Tibial nerve (tissue), 4 donors: Measurements from ENCODE around the gene LARP1B. TPM values are rescaled to one million over a fixed set of nuclear protein-coding genes. Genes with fewer than 3 reads are reported as not detected.
"Not testable (repeated sequence)": the region's sequence is repeated elsewhere in the genome, so short reads cannot be mapped to it uniquely, and the experiment has no call there.

Experiments
- DNase-seq, 2 donors: peaks; one replicate each; pipeline ENCODE4 v3.0.0-alpha.2; 2019; ENCODE audit warnings: low spot score in 2 of 2
- H3K27ac ChIP-seq, 4 donors: fragments of 200-600 bp; sonication (generic) in 3 of 4; one replicate each; pipeline ENCODE4 v1.5.1; 2017 to 2019; ENCODE audit warnings: mild to moderate bottlenecking in 1 of 4
- H3K27me3 ChIP-seq, 2 donors: fragments of 200-600 bp; sonication (generic) in 1 of 2; one replicate each; pipeline versions ENCODE4 v1.5.1 to v1.6.0; 2017 to 2019
- H3K36me3 ChIP-seq, 3 donors: fragments of 200-600 bp; sonication (generic); one replicate each; pipeline ENCODE4 v1.5.1; 2018 to 2019
- H3K4me1 ChIP-seq, 4 donors: fragments of 200-600 bp; sonication (generic) in 3 of 4; one replicate each; pipeline ENCODE4 v1.5.1; 2017 to 2019
- H3K4me3 ChIP-seq, 4 donors: fragments of 200-600 bp; sonication (generic) in 3 of 4; one replicate each; pipeline ENCODE4 v1.5.1; 2017 to 2019; ENCODE audit warnings: mild to moderate bottlenecking in 1 of 4, moderate library complexity in 1 of 4
- H3K9me3 ChIP-seq, 4 donors: fragments of 200-600 bp; sonication (generic) in 3 of 4; one replicate each; pipeline ENCODE4 v1.5.1; 2017 to 2019
- EP300 ChIP-seq, 2 donors: sonication (generic); formaldehyde crosslinking; IDR thresholded peaks; one replicate each; pipeline ENCODE4 v1.6.1; 2017; ENCODE audit warnings: antibody characterized with exemption in 2 of 2, mild to moderate bottlenecking in 1 of 2
- POLR2A ChIP-seq, 2 donors: fragments of 450-650 bp; IDR thresholded peaks; one replicate each; pipeline ENCODE4 v1.6.1; 2017; ENCODE audit warnings: antibody characterized with exemption in 2 of 2, mild to moderate bottlenecking in 2 of 2, moderate library complexity in 2 of 2
- WGBS, 2 donors: methylation state at CpG; one replicate each; pipeline ENCODE4 v1.1.5; 2018; 5-methylcytosine and 5-hydroxymethylcytosine counted together
- total RNA-seq, 4 donors: library from RNA; depleted of rRNA; stranded (reverse); fragments of >200 nt; gene quantifications; one replicate each; pipeline ENCODE4 v1.1.0, GENCODE V29; 2016
- TF ChIP-seq, protein P1 (sequence below), 5 experiments: fragments of 200-600 bp in 3 of 5; fragments of 450-650 bp in 2 of 5; sonication (generic) in 3 of 5; IDR thresholded peaks; one replicate each; pipeline ENCODE4 v1.5.1; 2016 to 2019; ENCODE audit warnings: antibody characterized with exemption in 5 of 5, mild to moderate bottlenecking in 3 of 5, moderate library complexity in 2 of 5

LARP1B gene
- total RNA-seq, 4 donors from 2014 or later: 23.1 to 43.8 (median 34.4) TPM

DNA sequence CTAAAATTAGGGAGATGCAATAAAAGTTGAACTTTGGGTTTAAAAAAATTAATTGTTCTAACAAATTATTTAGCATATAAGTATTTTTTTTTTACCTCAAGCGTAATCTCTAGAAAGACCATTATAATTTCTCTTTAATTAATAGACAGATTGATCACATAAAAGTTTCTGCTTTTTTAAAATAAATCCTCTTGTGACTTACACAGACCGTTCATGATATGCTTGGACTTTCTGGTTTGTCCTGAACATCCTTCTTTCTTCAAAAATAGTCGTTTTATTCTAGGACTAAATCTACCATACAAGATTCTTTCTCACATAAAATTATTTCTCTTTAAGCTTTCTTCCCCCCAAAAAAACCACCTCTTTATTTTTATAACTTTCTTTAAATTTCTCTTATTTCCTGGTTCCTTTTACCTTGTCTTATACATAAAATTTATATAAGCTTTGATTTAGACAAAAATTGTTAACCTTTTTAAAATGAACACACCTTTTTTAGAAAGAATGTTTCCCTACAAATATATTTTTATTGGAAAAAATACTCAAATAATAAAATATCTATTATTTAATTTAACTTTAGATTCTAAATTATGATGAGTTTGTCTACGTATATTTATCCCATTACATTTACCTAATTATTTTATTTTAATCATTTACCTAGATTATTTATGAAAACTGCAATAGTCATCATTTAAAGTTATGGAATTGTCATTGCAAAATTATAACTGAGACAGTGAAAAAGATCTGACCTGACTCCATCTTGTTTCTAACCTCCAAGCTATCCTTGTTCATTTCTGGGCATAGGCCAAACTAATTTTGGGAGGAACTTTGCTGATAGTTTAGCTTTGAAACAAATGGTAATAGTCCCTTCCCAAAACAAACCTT lies 188.9 kb downstream of the LARP1B start:
- DNase-seq: no peak
- Histone ChIP-seq H3K4me1 (no peaks in the 10 kb centered on the region), H3K36me3 (no peaks in the 10 kb centered on the region), H3K9me3 (peaks cover 0 to 10% (median 1%) of the 10 kb centered on the region in 4 donors), H3K4me3 (no peak overlapping the region), H3K27me3 (no peaks in the 10 kb centered on the region), H3K27ac (no peak overlapping the region)
- 66 to 74% methylated on average over 4 of the region's 4 CpGs for WGBS, 2 donors
- TF ChIP-seq EP300 (IDR thresholded peaks at IDR 0.05): no peak
- TF ChIP-seq, protein P1, sequence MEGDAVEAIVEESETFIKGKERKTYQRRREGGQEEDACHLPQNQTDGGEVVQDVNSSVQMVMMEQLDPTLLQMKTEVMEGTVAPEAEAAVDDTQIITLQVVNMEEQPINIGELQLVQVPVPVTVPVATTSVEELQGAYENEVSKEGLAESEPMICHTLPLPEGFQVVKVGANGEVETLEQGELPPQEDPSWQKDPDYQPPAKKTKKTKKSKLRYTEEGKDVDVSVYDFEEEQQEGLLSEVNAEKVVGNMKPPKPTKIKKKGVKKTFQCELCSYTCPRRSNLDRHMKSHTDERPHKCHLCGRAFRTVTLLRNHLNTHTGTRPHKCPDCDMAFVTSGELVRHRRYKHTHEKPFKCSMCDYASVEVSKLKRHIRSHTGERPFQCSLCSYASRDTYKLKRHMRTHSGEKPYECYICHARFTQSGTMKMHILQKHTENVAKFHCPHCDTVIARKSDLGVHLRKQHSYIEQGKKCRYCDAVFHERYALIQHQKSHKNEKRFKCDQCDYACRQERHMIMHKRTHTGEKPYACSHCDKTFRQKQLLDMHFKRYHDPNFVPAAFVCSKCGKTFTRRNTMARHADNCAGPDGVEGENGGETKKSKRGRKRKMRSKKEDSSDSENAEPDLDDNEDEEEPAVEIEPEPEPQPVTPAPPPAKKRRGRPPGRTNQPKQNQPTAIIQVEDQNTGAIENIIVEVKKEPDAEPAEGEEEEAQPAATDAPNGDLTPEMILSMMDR (IDR thresholded peaks at IDR 0.05): no peak
- TF ChIP-seq POLR2A (IDR thresholded peaks at IDR 0.05): no peak

DNA sequence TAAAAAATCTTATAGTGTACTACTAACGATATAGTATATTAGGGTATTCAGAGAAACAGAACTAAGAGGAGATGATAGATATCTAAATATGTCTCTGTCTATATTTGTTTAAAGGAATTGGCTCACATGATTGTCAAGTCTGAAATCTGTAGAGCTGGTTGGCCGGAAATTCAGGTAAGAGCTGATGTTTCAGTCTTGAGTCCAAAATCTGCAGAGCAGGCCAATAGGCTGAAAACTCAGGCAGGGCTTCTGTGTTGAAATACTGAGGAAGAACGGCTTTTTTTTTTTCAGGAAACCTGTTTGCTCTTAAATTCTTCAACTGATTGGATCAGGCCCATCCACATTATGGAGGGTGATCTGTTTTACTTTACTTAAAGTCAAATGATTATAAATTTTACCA lies 194.8 kb downstream of the LARP1B start:
- Histone ChIP-seq H3K36me3 (no peaks in the 10 kb centered on the region), H3K4me3 (no peak overlapping the region), H3K27me3 (no peaks in the 10 kb centered on the region), H3K9me3 (no peaks in the 10 kb centered on the region), H3K27ac (no peak overlapping the region), H3K4me1 (no peaks in the 10 kb centered on the region)
- no peak for TF ChIP-seq POLR2A (IDR thresholded peaks at IDR 0.05)
- TF ChIP-seq EP300 (IDR thresholded peaks at IDR 0.05): no peak
- no peak for DNase-seq
- WGBS, 2 donors: 89 to 96% methylated on average over 3 of the region's 3 CpGs

DNA sequence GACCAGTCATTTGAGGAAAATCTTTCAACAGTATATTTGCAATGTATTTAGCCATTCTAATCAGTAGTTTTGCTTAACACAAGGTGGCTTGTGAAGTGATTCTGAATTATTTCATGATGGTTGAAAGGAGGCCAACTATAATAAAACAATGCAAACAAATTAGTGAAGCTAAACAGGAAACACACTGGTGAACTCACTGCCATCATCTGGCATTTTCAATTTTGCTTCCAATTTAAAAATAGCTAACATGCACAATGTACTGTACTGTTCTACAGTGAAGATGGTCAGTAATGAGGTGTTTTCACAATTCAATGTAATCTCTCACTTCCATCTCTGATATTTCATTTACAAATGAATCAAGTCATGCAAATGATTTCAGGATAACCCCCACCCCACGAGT lies 195.4 kb downstream of the LARP1B start:
- H3K27ac ChIP-seq: no peak overlapping the region
- H3K4me3 ChIP-seq: no peak overlapping the region
- no peaks in the 10 kb centered on the region for H3K9me3 ChIP-seq
- H3K27me3 ChIP-seq: no peaks in the 10 kb centered on the region
- TF ChIP-seq POLR2A (IDR thresholded peaks at IDR 0.05): no peak
- TF ChIP-seq EP300 (IDR thresholded peaks at IDR 0.05): no peak
- TF ChIP-seq, protein P1 (IDR thresholded peaks at IDR 0.05): no peak
- 27 to 33% methylated on average over 1 of the region's 1 CpG for WGBS, 2 donors
- no peak for DNase-seq
- no peaks in the 10 kb centered on the region for H3K4me1 ChIP-seq
- no peaks in the 10 kb centered on the region for H3K36me3 ChIP-seq

DNA sequence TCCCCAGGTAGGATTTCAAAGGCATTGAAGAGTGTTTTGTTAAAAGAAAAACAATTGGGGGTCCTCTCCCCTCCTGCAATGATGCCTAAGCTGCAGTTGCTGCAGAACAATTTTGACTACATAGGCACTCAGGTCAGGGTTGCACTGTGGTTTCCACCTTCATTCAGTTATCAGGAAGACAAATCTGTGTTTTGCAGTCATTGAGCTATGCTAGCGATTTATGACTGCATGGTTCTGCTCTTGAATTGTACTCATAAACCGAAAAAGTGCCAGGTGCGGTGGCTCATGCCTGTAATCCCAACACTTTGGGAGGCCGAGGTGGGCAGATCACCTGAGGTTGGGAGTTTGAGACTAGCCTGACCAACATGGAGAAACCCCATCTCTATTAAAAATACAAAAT lies 197.1 kb downstream of the LARP1B start:
- H3K36me3 ChIP-seq, H3K9me3 ChIP-seq, H3K4me3 ChIP-seq, H3K4me1 ChIP-seq, DNase-seq, H3K27me3 ChIP-seq, H3K27ac ChIP-seq: not testable (repeated sequence)
- WGBS, 2 donors: 76 to 80% methylated on average over 4 of the region's 4 CpGs

DNA sequence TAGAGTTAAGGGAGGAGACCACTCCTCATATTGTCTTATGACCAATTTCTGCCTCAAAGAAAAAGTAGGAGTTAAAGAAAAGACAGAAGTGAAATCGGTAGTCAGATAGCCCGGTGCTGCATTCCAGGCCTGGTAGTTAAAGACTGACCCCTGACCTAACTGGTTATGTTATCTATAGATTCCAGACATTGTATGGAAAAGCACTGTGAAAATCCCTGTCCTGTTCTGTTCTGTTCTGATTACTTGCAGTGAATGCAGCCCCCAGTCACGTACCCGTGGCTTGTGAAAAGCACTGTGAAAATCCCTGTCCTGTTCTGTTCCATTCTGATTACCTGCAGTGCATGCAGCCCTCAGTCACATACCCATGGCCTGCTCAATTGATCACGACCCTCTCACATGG lies 198.8 kb downstream of the LARP1B start:
- not testable (repeated sequence) for H3K4me1 ChIP-seq, H3K27me3 ChIP-seq, H3K4me3 ChIP-seq, H3K27ac ChIP-seq, H3K36me3 ChIP-seq, DNase-seq, H3K9me3 ChIP-seq
- 59 to 63% methylated on average over 5 of the region's 5 CpGs for WGBS, 2 donors

Other genes starting within 250 kb of the LARP1B start
- 1 to 10 TPM in 1 of 4 donors, under 1 TPM in 3; 0.44 to 2.0 (median 0.76) TPM for gene PLK4, start 180.4 kb upstream of the LARP1B start, total RNA-seq
- 10 to 100 TPM; 21.3 to 53.1 (median 31.5) TPM for gene MFSD8, start 96.1 kb upstream of the LARP1B start, total RNA-seq
- 10 to 100 TPM in 2 of 4 donors, 1 to 10 TPM in 2; 8.0 to 17.7 (median 10.1) TPM for gene ABHD18, start 95.9 kb upstream of the LARP1B start, total RNA-seq
- gene PGRMC2, start 226.5 kb downstream of the LARP1B start, total RNA-seq: 10 to 100 TPM; 21.8 to 45.9 (median 29.0) TPM